Nephron progenitor cell (in vitro differentiated cells): Measurements from ENCODE around the gene MRTO4.

Experiments
- DNase-seq: peaks from one replicate; pipeline ENCODE4 v3.0.0; 2021
- H3K27ac Mint-ChIP-seq: 2 replicates; pipeline ENCODE4 v1.8.0; 2021; ENCODE audit warnings: mild to moderate bottlenecking, moderate library complexity, mixed read lengths
- H3K27me3 Mint-ChIP-seq: 2 replicates; pipeline ENCODE4 v1.8.0; 2021; ENCODE audit warnings: mild to moderate bottlenecking, low read depth, mixed read lengths; ENCODE audit not compliant: poor library complexity
- H3K36me3 Mint-ChIP-seq: 2 replicates; pipeline ENCODE4 v1.8.0; 2021; ENCODE audit warnings: low read depth, mixed read lengths
- H3K4me1 Mint-ChIP-seq: 2 replicates; pipeline ENCODE4 v1.8.0; 2021; ENCODE audit warnings: mixed read lengths
- H3K4me3 Mint-ChIP-seq: 2 replicates; pipeline ENCODE4 v1.8.0; 2021; ENCODE audit warnings: mild to moderate bottlenecking, moderate library complexity, mixed read lengths
- H3K9me3 Mint-ChIP-seq: 2 replicates; pipeline ENCODE4 v1.8.0; 2021; ENCODE audit warnings: mild to moderate bottlenecking, moderate library complexity, mixed read lengths
- TF ChIP-seq, protein P1 (sequence below): fragments of 200-600 bp; sonication (generic); IDR thresholded peaks from 2 replicates; pipeline ENCODE4 v1.5.0; 2021; ENCODE audit warnings: antibody characterized with exemption

Gene MRTO4

DNA sequence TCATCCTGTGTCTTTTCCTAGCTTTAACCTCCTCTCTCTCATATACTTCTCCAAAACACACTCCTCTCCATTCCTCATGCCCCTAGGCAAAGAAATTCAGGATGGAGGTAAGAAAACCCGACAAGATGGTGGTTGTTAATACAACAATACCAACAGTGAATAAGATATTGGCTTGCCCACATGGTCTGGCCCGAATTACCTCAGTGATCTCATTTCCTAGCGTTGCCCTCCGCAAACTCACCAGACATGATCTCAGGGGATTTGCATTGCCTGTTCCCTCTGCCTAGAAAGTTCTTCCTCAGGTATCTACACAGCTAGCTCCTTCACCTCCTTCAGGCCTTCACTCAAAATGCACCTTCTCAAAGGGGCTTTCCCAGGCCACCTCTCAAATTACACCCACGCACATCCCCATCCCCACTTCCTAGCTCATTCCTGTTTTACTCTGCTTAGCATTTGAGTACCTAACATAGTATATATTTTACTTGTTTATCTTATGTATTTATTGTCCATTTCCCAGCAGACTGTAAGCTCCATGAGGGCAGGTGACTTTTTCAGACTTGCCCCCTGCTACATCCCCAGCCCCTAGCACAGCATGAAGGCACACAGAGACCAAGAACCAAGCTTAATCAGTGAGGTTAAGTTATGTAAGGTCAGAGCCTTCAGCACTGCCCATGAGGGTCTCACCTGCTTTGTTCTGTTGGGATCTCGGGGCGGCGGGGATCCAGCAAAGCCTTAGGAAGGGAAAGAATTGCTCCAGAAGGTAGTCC is 31.3 kb upstream of the MRTO4 start:
- Mint-ChIP-seq H3K27me3 (no peaks in the 10 kb centered on the region), H3K36me3 (peaks cover 84% of the 10 kb centered on the region), H3K27ac (peak overlapping the region; percentile 62), H3K4me3 (no peak overlapping the region), H3K9me3 (no peaks in the 10 kb centered on the region), H3K4me1 (no peaks in the 10 kb centered on the region)
- DNase-seq: no peak
- TF ChIP-seq, protein P1, sequence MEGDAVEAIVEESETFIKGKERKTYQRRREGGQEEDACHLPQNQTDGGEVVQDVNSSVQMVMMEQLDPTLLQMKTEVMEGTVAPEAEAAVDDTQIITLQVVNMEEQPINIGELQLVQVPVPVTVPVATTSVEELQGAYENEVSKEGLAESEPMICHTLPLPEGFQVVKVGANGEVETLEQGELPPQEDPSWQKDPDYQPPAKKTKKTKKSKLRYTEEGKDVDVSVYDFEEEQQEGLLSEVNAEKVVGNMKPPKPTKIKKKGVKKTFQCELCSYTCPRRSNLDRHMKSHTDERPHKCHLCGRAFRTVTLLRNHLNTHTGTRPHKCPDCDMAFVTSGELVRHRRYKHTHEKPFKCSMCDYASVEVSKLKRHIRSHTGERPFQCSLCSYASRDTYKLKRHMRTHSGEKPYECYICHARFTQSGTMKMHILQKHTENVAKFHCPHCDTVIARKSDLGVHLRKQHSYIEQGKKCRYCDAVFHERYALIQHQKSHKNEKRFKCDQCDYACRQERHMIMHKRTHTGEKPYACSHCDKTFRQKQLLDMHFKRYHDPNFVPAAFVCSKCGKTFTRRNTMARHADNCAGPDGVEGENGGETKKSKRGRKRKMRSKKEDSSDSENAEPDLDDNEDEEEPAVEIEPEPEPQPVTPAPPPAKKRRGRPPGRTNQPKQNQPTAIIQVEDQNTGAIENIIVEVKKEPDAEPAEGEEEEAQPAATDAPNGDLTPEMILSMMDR: no peak

DNA sequence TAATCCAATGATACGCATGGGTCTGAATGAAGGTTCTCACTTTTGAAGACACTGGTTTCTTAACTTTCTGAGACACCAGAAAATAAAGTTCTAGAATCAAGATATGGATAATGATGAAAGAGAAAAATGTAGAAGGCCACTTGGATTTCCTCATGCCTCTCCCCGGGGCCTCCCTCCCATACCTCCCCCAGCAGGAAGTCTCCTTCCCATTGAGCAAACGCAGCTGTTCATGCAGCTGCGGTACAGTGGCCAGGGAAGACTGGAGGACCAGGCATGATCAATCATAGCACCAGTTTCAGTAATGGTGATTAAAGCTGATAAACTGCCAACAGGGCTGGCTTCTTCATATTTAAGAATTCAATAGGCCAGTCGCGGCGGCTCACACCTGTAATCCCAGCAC is 30.6 kb upstream of the MRTO4 start:
- no peak for DNase-seq
- H3K36me3 Mint-ChIP-seq: peaks cover 88% of the 10 kb centered on the region
- no peaks in the 10 kb centered on the region for H3K9me3 Mint-ChIP-seq
- no peaks in the 10 kb centered on the region for H3K4me1 Mint-ChIP-seq
- no peaks in the 10 kb centered on the region for H3K27me3 Mint-ChIP-seq
- H3K27ac Mint-ChIP-seq: peak overlapping the region; percentile 62
- no peak overlapping the region for H3K4me3 Mint-ChIP-seq
- TF ChIP-seq, protein P1: no peak

DNA sequence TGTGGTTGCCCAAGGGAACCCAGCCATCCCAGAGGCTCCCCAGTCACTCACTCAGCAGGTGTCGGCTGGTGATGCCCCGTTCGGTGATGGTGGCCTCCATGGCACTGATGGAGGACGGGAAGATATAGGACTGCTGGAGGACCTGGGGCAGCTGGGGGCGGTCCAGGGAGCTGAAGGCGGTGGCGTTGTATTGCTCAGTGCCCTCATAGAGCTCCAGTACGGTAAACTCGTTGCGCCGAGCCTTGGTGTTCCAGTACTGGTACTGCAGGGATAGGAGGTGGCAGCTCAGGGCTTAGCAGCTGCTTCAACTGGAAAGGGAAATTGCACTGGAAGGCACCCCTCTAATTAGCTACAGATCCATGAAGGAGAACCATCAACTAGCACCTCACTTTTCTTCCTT is 29.0 kb upstream of the MRTO4 start:
- H3K4me3 Mint-ChIP-seq: no peak overlapping the region
- TF ChIP-seq, protein P1: no peak
- no peaks in the 10 kb centered on the region for H3K4me1 Mint-ChIP-seq
- DNase-seq: no peak
- no peak overlapping the region for H3K27ac Mint-ChIP-seq
- H3K27me3 Mint-ChIP-seq: no peaks in the 10 kb centered on the region
- H3K36me3 Mint-ChIP-seq: peaks cover 87% of the 10 kb centered on the region
- no peaks in the 10 kb centered on the region for H3K9me3 Mint-ChIP-seq

DNA sequence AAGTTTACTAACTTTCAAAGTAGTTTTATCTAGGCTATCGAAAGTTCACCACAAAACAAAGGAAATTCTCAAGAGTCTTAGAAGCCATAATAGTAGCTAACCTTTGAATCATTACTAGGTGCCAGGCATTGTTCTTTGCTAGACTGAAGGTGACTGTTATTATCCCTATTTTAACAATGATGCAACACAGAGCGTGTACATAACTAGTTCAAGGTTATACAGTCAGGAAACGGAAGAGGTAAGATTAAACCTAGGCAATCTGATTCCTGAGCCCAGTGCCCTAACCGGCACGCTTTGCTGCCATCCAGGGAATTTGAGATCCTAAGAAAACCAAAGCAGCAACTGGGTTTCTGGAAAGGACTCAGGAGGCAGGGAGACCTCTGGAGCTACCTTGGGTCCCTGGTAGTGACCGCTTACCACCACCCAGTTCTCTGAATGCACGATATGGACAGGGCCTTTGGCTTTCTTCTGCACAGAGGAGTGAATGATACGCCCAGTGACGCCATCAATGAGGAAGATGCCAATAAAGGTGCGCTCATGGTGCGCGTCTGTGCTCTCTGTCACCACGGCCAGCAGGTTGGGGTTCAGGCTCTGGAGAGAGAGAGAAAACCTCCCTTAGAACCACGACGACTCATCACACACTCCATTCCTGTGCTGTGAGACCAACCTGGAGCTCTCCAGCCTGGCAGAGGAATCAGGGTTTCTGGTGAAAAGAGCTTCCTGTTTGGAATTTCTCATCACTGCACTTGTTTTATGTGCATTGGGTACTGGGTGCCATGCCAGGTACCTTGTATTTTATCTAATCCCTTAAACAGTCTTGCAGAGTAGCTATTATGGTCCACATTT is 28.4 kb upstream of the MRTO4 start:
- Mint-ChIP-seq H3K4me1 (no peaks in the 10 kb centered on the region), H3K36me3 (peaks cover 83% of the 10 kb centered on the region), H3K9me3 (no peaks in the 10 kb centered on the region), H3K27me3 (no peaks in the 10 kb centered on the region), H3K4me3 (no peak overlapping the region), H3K27ac (no peak overlapping the region)
- no peak for DNase-seq
- TF ChIP-seq, protein P1: no peak

DNA sequence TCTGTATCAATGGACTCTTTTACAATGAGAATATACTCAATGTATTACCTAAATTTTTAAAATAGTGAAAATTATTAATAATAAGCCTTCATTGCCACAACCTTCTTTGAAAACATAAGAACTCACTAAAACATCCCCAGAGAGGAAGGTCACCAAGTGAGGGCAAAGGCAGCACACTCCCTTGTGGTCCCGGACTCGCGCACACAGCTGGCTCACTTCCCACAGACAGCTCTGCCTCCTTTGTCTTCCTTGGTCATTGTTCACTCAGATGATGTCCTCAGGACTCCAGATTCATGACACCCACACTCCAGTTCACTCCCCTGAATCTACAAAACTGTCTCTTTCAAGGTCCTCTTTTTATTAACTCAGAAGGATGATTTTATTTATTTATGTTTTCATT is 22.4 kb upstream of the MRTO4 start:
- no peak overlapping the region for H3K4me3 Mint-ChIP-seq
- TF ChIP-seq, protein P1: no peak
- no peaks in the 10 kb centered on the region for H3K27me3 Mint-ChIP-seq
- H3K4me1 Mint-ChIP-seq: no peaks in the 10 kb centered on the region
- peaks cover 62% of the 10 kb centered on the region for H3K36me3 Mint-ChIP-seq
- peak overlapping the region; percentile 59 for H3K27ac Mint-ChIP-seq
- no peaks in the 10 kb centered on the region for H3K9me3 Mint-ChIP-seq
- DNase-seq: no peak
